Vagina (tissue), 2 donors: ENCODE measurements around the gene LAMA2. TPM values are rescaled to one million over a fixed set of nuclear protein-coding genes. Genes with fewer than 3 reads are reported as not detected.

Source experiments
- DNase-seq, 2 donors: peaks; one replicate each; pipeline ENCODE4 v3.0.0-alpha.2; 2017; ENCODE audit errors: extremely low spot score in 2 of 2
- H3K27ac ChIP-seq: fragments of 200-600 bp; sonication (generic); one replicate; pipeline ENCODE4 v1.5.1; 2019
- H3K27me3 ChIP-seq: fragments of 200-600 bp; sonication (generic); one replicate; pipeline ENCODE4 v1.5.1; 2019
- H3K36me3 ChIP-seq, 2 donors: fragments of 200-600 bp; sonication (generic); one replicate each; pipeline ENCODE4 v1.5.1; 2017 to 2019
- H3K4me1 ChIP-seq: fragments of 200-600 bp; sonication (generic); one replicate; pipeline ENCODE4 v1.5.1; 2019
- H3K4me3 ChIP-seq, 2 donors: fragments of 200-600 bp; sonication (generic); 1 replicate in 1 of 2; 2 replicates in 1 of 2; pipeline ENCODE4 v1.5.1; 2016 to 2019
- H3K9me3 ChIP-seq: fragments of 200-600 bp; sonication (generic); one replicate; pipeline ENCODE4 v1.5.1; 2019
- POLR2A ChIP-seq, 2 donors: fragments of 450-650 bp; IDR thresholded peaks; one replicate each; pipeline ENCODE4 v1.6.1; 2017; ENCODE audit warnings: antibody characterized with exemption in 2 of 2, mild to moderate bottlenecking in 2 of 2, moderate library complexity in 2 of 2
- POLR2AphosphoS5 ChIP-seq, 2 donors: sonication (generic); formaldehyde crosslinking; IDR thresholded peaks; one replicate each; pipeline ENCODE4 v1.9.0; 2017; ENCODE audit warnings: antibody characterized with exemption in 2 of 2, mild to moderate bottlenecking in 2 of 2, low read depth in 1 of 2; ENCODE audit not compliant: insufficient read depth in 1 of 2
- intact Hi-C: fragments of 100-400 bp; cut with DNase I; formaldehyde crosslinking; loops from one replicate; pipeline ENCODE4 v1.15.1; 2023
- total RNA-seq: library from RNA; depleted of rRNA; stranded (reverse); fragments of >200 nt; gene quantifications from one replicate; pipeline ENCODE4 v1.2.3, GENCODE V29; 2016
- TF ChIP-seq, protein P1 (sequence below), 3 experiments: fragments of 450-650 bp in 2 of 3; fragments of 200-600 bp in 1 of 3; sonication (generic) in 1 of 3; IDR thresholded peaks; one replicate each; pipeline ENCODE4 v1.5.1; 2017 to 2019; ENCODE audit warnings: antibody characterized with exemption in 3 of 3, mild to moderate bottlenecking in 2 of 3, moderate library complexity in 2 of 3

LAMA2 gene
- total RNA-seq, 1 donor from 2014 or later = 91.1 TPM

DNA sequence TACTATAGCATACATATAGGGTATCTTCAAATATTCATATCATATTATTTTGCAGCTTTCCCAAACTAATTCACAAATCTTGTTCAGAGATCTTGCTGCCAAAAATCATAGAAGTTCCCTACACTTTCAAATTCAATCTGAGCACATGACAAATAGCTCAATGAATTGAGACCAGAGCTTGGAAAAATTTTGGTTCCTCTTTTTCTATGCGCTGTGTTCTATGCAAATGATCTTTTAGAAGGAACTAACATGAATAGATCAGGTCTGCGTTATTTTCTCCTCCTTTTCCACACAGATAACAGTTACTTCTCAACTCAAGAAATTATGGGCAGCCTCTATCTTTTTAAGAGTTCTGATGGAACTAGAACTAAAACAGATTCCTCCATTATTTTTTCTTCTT is 510.7 kb downstream of the LAMA2 start:
- no peak for DNase-seq
- Histone ChIP-seq H3K27me3 (no peaks in the 10 kb centered on the region), H3K27ac (no peak overlapping the region), H3K4me1 (no peaks in the 10 kb centered on the region), H3K36me3 (no peaks in the 10 kb centered on the region), H3K9me3 (no peaks in the 10 kb centered on the region), H3K4me3 (no peak overlapping the region)
- TF ChIP-seq, protein P1, sequence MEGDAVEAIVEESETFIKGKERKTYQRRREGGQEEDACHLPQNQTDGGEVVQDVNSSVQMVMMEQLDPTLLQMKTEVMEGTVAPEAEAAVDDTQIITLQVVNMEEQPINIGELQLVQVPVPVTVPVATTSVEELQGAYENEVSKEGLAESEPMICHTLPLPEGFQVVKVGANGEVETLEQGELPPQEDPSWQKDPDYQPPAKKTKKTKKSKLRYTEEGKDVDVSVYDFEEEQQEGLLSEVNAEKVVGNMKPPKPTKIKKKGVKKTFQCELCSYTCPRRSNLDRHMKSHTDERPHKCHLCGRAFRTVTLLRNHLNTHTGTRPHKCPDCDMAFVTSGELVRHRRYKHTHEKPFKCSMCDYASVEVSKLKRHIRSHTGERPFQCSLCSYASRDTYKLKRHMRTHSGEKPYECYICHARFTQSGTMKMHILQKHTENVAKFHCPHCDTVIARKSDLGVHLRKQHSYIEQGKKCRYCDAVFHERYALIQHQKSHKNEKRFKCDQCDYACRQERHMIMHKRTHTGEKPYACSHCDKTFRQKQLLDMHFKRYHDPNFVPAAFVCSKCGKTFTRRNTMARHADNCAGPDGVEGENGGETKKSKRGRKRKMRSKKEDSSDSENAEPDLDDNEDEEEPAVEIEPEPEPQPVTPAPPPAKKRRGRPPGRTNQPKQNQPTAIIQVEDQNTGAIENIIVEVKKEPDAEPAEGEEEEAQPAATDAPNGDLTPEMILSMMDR (IDR thresholded peaks at IDR 0.05) = no peak
- no peak for TF ChIP-seq POLR2AphosphoS5 (IDR thresholded peaks at IDR 0.05; ENCODE audit: insufficient read depth in 1 of 2, low read depth in 1 of 2)
- no peak for TF ChIP-seq POLR2A (IDR thresholded peaks at IDR 0.05)
- intact Hi-C loops = no loop called here

DNA sequence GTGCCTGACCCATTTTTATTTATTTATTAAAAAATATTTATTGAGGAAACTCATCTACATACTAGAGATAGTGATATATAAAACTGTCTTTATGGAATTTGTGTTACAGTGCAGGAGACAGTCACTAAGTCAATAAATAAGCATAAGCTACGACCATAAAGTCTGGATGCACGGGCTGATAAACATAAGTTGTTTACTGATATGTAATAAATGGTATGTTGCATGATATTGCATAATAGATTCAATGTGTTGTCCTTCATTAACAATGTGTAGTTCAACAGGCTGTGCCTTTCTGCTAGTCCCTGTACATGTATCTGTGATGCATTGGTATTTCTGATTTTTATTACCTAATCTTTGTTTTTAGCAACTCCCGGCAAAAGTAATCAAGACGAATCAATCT is 515.8 kb downstream of the LAMA2 start:
- TF ChIP-seq POLR2AphosphoS5 (IDR thresholded peaks at IDR 0.05; ENCODE audit: insufficient read depth in 1 of 2, low read depth in 1 of 2) (no peak), POLR2A (IDR thresholded peaks at IDR 0.05) (no peak)
- TF ChIP-seq, protein P1 (IDR thresholded peaks at IDR 0.05) = no peak
- no peaks in the 10 kb centered on the region for H3K4me1 ChIP-seq
- H3K4me3 ChIP-seq = no peak overlapping the region
- no peaks in the 10 kb centered on the region for H3K36me3 ChIP-seq
- H3K27me3 ChIP-seq = no peaks in the 10 kb centered on the region
- intact Hi-C loops = no loop called here
- H3K27ac ChIP-seq = no peak overlapping the region
- no peaks in the 10 kb centered on the region for H3K9me3 ChIP-seq
- no peak for DNase-seq

DNA sequence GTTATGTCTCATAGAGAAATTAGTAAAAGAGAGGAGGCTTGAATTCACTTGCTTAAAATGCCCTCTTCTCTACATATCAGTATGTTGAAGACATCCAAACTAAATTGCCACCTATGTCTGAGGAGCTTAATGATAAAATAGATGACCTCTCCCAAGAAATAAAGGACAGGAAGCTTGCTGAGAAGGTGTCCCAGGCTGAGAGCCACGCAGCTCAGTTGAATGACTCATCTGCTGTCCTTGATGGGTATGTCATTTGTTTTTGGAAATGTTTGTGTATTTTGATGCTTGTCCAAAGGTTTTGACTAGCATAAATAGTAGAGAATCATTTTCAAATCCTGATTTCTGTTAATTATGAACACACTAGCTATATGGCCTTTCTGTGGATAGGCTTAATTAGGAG is 519.3 kb downstream of the LAMA2 start:
- H3K36me3 ChIP-seq = no peaks in the 10 kb centered on the region
- H3K9me3 ChIP-seq = no peaks in the 10 kb centered on the region
- DNase-seq = no peak
- no peaks in the 10 kb centered on the region for H3K4me1 ChIP-seq
- intact Hi-C loops = no loop called here
- no peaks in the 10 kb centered on the region for H3K27me3 ChIP-seq
- no peak overlapping the region for H3K27ac ChIP-seq
- TF ChIP-seq, protein P1 (IDR thresholded peaks at IDR 0.05) = no peak
- TF ChIP-seq POLR2A (IDR thresholded peaks at IDR 0.05) (no peak), POLR2AphosphoS5 (IDR thresholded peaks at IDR 0.05; ENCODE audit: insufficient read depth in 1 of 2, low read depth in 1 of 2) (no peak)
- H3K4me3 ChIP-seq = no peak overlapping the region

DNA sequence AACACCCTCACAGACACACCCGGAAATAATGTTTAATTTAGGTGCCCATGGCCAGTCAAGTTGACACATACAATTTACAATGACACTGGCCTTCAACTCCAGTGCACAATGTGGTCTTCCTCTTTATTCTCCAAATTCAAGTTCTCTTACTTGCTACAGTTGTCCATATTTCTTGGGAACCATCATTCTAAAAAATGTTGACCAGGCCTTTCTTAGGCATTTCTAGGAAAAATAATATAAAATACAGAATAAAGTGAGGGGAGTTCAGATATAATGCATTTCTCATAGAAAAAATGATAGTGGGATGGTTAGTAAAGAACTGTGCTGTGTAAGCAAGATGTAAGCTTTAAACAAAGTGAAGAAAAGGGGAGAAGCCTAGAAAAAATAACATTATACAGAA is 528.2 kb downstream of the LAMA2 start:
- Histone ChIP-seq H3K4me3 (no peak overlapping the region), H3K36me3 (no peaks in the 10 kb centered on the region)
- intact Hi-C loops = no loop called here

DNA sequence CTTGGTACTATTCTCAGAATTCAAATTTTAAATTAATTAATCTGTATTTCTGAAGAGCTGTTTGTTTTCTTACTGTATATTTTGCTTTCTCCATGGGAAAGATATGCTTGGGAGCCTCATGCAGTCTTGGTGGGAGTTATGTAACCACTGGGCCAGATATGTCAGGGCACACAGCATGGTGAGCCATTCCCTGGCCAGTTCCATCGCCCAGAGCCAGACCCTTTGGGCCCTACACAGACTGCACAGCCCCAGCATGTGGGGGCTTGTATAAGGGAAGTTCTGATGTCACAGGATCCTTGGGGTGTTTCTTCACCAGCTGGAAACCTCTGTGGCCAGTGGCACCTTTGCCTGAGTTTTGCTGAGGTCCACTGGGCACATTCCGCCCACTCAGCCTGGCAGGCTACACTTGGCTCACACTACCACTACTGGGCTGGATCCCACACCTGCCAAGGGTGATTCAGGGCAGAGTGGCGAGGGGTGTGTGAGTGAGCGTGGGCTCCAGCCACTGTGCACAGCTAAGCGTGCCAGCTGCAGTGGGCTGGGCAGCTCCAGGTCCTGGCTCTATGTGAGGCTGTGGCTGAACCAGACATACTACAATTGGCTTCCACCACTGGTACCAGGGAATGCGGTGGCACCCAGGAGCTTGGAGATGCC is 533.5 kb downstream of the LAMA2 start:
- Histone ChIP-seq H3K4me3 (no peak overlapping the region), H3K4me1 (no peaks in the 10 kb centered on the region), H3K27me3 (no peaks in the 10 kb centered on the region), H3K36me3 (no peaks in the 10 kb centered on the region), H3K27ac (no peak overlapping the region), H3K9me3 (no peaks in the 10 kb centered on the region)
- TF ChIP-seq, protein P1 (IDR thresholded peaks at IDR 0.05) = no peak
- TF ChIP-seq POLR2A (IDR thresholded peaks at IDR 0.05) = no peak
- no peak for TF ChIP-seq POLR2AphosphoS5 (IDR thresholded peaks at IDR 0.05; ENCODE audit: insufficient read depth in 1 of 2, low read depth in 1 of 2)
- intact Hi-C loops = no loop called here
- DNase-seq = no peak

More for the DNA sequence above, 528.2 kb downstream of the LAMA2 start:
- no peaks in the 10 kb centered on the region for H3K9me3 ChIP-seq
- no peak for DNase-seq
- no peaks in the 10 kb centered on the region for H3K27me3 ChIP-seq
- no peak overlapping the region for H3K27ac ChIP-seq
- no peaks in the 10 kb centered on the region for H3K4me1 ChIP-seq
- TF ChIP-seq, protein P1 (IDR thresholded peaks at IDR 0.05) = no peak
